Cardiac fibroblast (primary cell): ENCODE data around the gene MAP7D2.
A peak's percentile ranks its signal among the peaks of the same experiment; 100 is the strongest.

Experiments used
- DNase-seq, 2 donors: peaks; one replicate each; pipeline versions ENCODE4 v3.0.0 to v3.0.0-alpha.2; 2010; ENCODE audit warnings: low read depth in 2 of 2
- H3K4me3 ChIP-seq, 2 donors: replicated peaks in 1 of 2; 1 replicate in 1 of 2; 2 replicates in 1 of 2; pipeline ENCODE4 v1.5.1; 2011; ENCODE audit warnings: low read depth in 2 of 2, low read length in 2 of 2, mild to moderate bottlenecking in 2 of 2, moderate library complexity in 1 of 2
- CTCF ChIP-seq: IDR thresholded peaks from one replicate; pipeline ENCODE4 v1.5.1; 2011; ENCODE audit warnings: low read depth, mild to moderate bottlenecking, low read length, inconsistent platforms

Gene MAP7D2

GRCh38 chrX:20063716-20064351 is 52.9 kb downstream of the MAP7D2 start:
- TF ChIP-seq CTCF: peak; percentile 30
- H3K4me3 ChIP-seq: no peak overlapping the region
- DNase-seq: peak in 1 of 2 donors; percentile 30

DNA sequence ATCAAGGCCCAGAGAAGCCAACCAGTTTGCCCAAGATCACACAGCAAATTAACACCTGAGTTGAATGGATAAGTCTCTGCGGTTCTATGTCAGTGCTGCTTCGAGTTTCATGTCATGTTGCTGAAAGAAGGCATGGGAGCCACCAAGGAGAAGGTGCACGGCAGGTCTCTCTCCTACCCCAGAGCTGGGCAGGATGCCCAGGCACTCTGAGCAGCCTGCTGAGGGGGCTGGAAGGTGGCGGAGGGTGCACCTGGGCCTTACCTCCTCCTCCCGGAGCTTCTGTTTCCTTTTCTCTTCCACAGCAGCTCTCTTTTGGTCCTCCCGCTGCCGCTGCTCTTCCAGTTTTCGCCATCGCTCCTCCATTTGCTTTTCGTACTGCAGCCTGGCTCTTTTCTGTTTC is 53.6 kb downstream of the MAP7D2 start:
- no peak for TF ChIP-seq CTCF
- DNase-seq: no peak
- no peak overlapping the region for H3K4me3 ChIP-seq

DNA sequence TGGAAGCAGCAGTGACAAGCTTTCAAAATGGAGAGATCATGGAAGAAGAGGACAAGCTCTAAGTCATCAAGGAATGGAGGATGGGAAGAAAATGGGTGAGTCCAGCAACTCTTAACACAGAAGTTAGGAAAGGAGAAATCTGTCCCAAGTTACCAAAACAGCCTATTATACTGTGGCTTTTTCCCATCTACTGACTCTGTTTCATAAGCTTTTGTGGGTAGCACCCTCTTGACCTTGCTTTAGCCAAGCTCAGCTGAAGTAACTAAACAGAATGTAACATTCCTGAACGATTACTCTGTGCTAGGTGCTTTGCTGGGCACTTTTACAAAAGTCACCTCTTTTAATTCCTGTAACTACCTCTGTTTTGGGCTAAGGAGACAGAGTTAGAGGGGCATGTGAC is 54.9 kb downstream of the MAP7D2 start:
- no peak overlapping the region for H3K4me3 ChIP-seq
- TF ChIP-seq CTCF: no peak
- peak; percentile 26 to 64 for DNase-seq

DNA sequence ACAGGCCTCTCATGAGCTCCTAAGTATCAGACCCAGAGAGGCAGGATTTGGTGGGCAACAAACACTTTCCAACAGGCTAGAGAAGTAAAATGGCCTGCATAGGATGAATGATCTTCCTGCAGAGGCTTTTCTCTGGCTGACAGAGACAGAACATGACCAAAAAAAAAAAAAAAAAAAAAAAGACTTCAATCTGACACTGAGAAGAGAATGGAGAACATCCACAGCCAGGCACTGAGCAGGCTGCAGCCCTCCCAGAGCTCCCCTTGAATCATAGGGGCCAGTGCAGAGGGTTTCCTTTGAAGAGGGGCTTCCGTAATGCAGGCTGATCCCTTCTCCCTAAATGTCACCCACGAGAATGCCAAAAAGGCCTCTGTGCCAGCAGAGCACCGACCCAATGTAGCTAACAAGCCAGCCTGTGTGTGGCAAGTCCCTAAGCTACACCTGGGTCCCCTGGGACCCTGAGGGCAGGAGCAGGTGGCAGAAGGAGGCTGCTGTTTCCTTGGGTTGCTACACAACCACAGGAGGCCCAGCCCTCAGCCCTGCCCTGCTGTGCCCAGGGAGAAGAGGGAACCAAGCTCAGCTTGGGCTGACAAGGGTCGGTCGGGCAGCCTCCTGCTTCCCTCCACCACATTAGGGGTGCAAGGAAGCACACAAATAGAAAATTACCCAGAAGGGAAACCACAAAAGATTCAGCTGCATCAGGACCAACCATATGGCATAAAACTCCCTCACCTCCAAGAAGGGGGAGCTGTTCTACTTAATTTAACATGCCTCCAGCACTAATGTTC is 55.6 kb downstream of the MAP7D2 start:
- DNase-seq: no peak
- H3K4me3 ChIP-seq: no peak overlapping the region
- TF ChIP-seq CTCF: no peak

DNA sequence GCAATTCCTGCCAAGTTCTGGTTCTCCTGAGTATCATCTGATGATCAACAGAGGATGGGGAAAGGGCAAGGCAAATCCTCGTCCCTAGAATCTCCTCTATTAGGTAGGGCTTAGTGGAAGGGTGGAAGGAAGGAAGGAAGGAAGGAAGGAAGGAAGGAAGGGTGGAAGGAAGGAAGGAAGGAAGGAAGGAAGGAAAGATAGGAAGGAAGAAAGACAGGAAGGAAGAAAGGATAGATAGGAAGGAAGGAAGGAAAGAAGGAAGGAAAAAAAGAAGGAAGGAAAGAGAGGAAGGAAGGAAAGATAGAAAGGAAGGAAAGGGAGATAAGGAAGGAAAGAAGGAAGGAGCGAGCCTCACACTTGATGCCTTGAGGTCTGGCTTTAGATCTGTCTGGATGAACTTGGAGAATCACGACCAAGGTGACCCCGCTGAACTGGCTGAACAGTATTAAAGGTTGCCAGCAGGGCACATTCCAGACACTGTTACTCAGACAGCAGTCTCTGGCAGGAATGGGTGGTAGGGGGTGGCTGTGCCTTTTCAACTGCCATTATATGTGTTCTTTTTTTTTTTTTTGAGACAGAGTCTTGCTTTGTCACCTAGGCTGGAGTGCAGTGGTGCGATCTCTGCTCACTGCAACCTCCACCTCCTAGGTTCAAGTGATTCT is 57.1 kb downstream of the MAP7D2 start:
- TF ChIP-seq CTCF: no peak
- no peak for DNase-seq
- no peak overlapping the region for H3K4me3 ChIP-seq

- H3K4me3 ChIP-seq: no peak overlapping the region
- TF ChIP-seq CTCF: no peak
- no peak for DNase-seq
These were observed 59.2 kb downstream of the MAP7D2 start for GRCh38 chrX:20057479-20057878.
